Thymus (tissue), 11 donors: ENCODE measurements around the gene PCDHA5. TPM values are rescaled to one million over a fixed set of nuclear protein-coding genes. Genes with fewer than 3 reads are reported as not detected.
"Not testable (repeated sequence)": the region's sequence is repeated elsewhere in the genome, so short reads cannot be mapped to it uniquely, and the experiment has no call there.

ENCODE experiments used
- DNase-seq, 9 donors: peaks; one replicate each; pipeline ENCODE4 v3.0.0-alpha.2; 2013; ENCODE audit warnings: low spot score in 9 of 9, low read depth in 6 of 9, missing footprints in 1 of 9
- H3K27ac ChIP-seq, 2 donors: one replicate each; pipeline ENCODE4 v1.5.1; 2013; ENCODE audit warnings: control low read depth in 1 of 2, low read depth in 1 of 2, low read length in 1 of 2, mild to moderate bottlenecking in 1 of 2, moderate library complexity in 1 of 2
- H3K27me3 ChIP-seq, 2 donors: one replicate each; pipeline ENCODE4 v1.5.1; 2013; ENCODE audit warnings: low read length in 1 of 2; ENCODE audit not compliant: control insufficient read depth in 2 of 2, insufficient read depth in 1 of 2
- H3K36me3 ChIP-seq, 2 donors: one replicate each; pipeline ENCODE4 v1.5.1; 2013; ENCODE audit warnings: low read length in 1 of 2, mild to moderate bottlenecking in 1 of 2, moderate library complexity in 1 of 2; ENCODE audit not compliant: control insufficient read depth in 2 of 2, insufficient read depth in 2 of 2
- H3K4me1 ChIP-seq, 2 donors: one replicate each; pipeline ENCODE4 v1.5.1; 2013; ENCODE audit warnings: low read length in 2 of 2; ENCODE audit not compliant: control insufficient read depth in 2 of 2, insufficient read depth in 2 of 2
- H3K4me3 ChIP-seq, 2 donors: one replicate each; pipeline ENCODE4 v1.5.1; 2013; ENCODE audit warnings: low read length in 2 of 2, control low read depth in 1 of 2, mild to moderate bottlenecking in 1 of 2
- H3K9me3 ChIP-seq, 2 donors: one replicate each; pipeline ENCODE4 v1.5.1; 2013; ENCODE audit warnings: low read length in 1 of 2, mild to moderate bottlenecking in 1 of 2; ENCODE audit not compliant: control insufficient read depth in 2 of 2, insufficient read depth in 1 of 2
- WGBS: extraction: QIAGEN DNeasy Blood & Tissue Kit; methylation state at CpG from one replicate; pipeline ENCODE4 v1.1.7; 2013; 5-methylcytosine and 5-hydroxymethylcytosine counted together
- polyA plus RNA-seq: library from polyadenylated mRNA; stranded (reverse); fragments of 200-250 nt; gene quantifications from one replicate; pipeline ENCODE4 v1.2.3, GENCODE V29; 2013
- total RNA-seq: library from RNA; stranded (reverse); fragments of 120-200 nt; gene quantifications from one replicate; pipeline ENCODE4 v1.2.4, GENCODE V29; 2013
- donor health status: healthy.

Gene PCDHA5
- total and polyA plus RNA-seq, 2 donors = 0.02 TPM; not detected in 1

- Histone ChIP-seq H3K4me3 (no peak overlapping the region), H3K9me3 (peaks cover 0 to 22% of the 10 kb centered on the region in 2 donors), H3K4me1 (no peaks in the 10 kb centered on the region), H3K36me3 (no peaks in the 10 kb centered on the region), H3K27ac (no peak overlapping the region), H3K27me3 (no peaks in the 10 kb centered on the region)
- no peak for DNase-seq
- 76% methylated on average over 43 of the region's 43 CpGs for WGBS
Observed at GRCh38 chr5:140808889-140809291, 12.5 kb upstream of the PCDHA5 start.

GRCh38 chr5:140822281-140822629 lies 842 bp downstream of the PCDHA5 start:
- Histone ChIP-seq H3K4me1 (no peaks in the 10 kb centered on the region), H3K4me3 (no peak overlapping the region), H3K27ac (no peak overlapping the region), H3K9me3 (peaks cover 5 to 20% of the 10 kb centered on the region in 2 donors), H3K27me3 (peaks cover 0 to 3% of the 10 kb centered on the region in 2 donors), H3K36me3 (no peaks in the 10 kb centered on the region)
- peak in 1 of 9 donors; percentile 13 for DNase-seq
- 31% methylated on average over 6 of the region's 6 CpGs for WGBS

GRCh38 chr5:140822969-140823368 lies 1.6 kb downstream of the PCDHA5 start:
- not testable (repeated sequence) for H3K27ac ChIP-seq, H3K27me3 ChIP-seq, H3K4me1 ChIP-seq, DNase-seq, H3K4me3 ChIP-seq, H3K36me3 ChIP-seq
- 67% methylated on average over 48 of the region's 48 CpGs for WGBS
- peaks cover 5 to 20% of the 10 kb centered on the region in 2 donors for H3K9me3 ChIP-seq

GRCh38 chr5:140823475-140823874 lies 2.1 kb downstream of the PCDHA5 start:
- no peak for DNase-seq
- Histone ChIP-seq H3K4me1 (no peaks in the 10 kb centered on the region), H3K9me3 (peaks cover 5 to 20% of the 10 kb centered on the region in 2 donors), H3K27ac (no peak overlapping the region), H3K4me3 (no peak overlapping the region), H3K27me3 (peaks cover 0 to 8% of the 10 kb centered on the region in 2 donors), H3K36me3 (no peaks in the 10 kb centered on the region)
- WGBS = 64% methylated on average over 38 of the region's 38 CpGs

- no peaks in the 10 kb centered on the region for H3K36me3 ChIP-seq
- 25% methylated on average over 27 of the region's 27 CpGs for WGBS
- no peak for DNase-seq
- H3K4me3 ChIP-seq = no peak within 1 kb of the TSS
- H3K27ac ChIP-seq = no peak within 1 kb of the TSS
- no peaks in the 10 kb centered on the region for H3K4me1 ChIP-seq
- H3K9me3 ChIP-seq = peaks cover 9 to 18% of the 10 kb centered on the region in 2 donors
- H3K27me3 ChIP-seq = peaks cover 0 to 7% of the 10 kb centered on the region in 2 donors
Observed at GRCh38 chr5:140827704-140828361, 6.4 kb downstream of the PCDHA5 start, which contains the start of gene PCDHA6. TSS of gene PCDHA6 (plus strand) at chr5:140827960. CDS start at chr5:140828092, 132 bp downstream.

- no peak overlapping the region for H3K4me3 ChIP-seq
- DNase-seq = no peak
- WGBS = 26% methylated on average over 18 of the region's 18 CpGs
- H3K27ac ChIP-seq = no peak overlapping the region
- peaks cover 8 to 13% of the 10 kb centered on the region in 2 donors for H3K9me3 ChIP-seq
- no peaks in the 10 kb centered on the region for H3K36me3 ChIP-seq
- peaks cover 0 to 7% of the 10 kb centered on the region in 2 donors for H3K27me3 ChIP-seq
- H3K4me1 ChIP-seq = no peaks in the 10 kb centered on the region
Observed at GRCh38 chr5:140828362-140828737, 6.9 kb downstream of the PCDHA5 start.

- DNase-seq, H3K27me3 ChIP-seq, H3K4me3 ChIP-seq, H3K27ac ChIP-seq, H3K36me3 ChIP-seq, H3K4me1 ChIP-seq: not testable (repeated sequence)
- 58% methylated on average over 106 of the region's 106 CpGs for WGBS
- H3K9me3 ChIP-seq = peaks cover 4 to 12% of the 10 kb centered on the region in 2 donors
Observed at GRCh38 chr5:140829511-140830501, 8.4 kb downstream of the PCDHA5 start.

- Histone ChIP-seq H3K27me3 (peaks cover 0 to 8% of the 10 kb centered on the region in 2 donors), H3K4me3 (no peak within 1 kb of the TSS), H3K27ac (no peak within 1 kb of the TSS), H3K4me1 (no peaks in the 10 kb centered on the region), H3K9me3 (peaks cover 9 to 24% of the 10 kb centered on the region in 2 donors), H3K36me3 (no peaks in the 10 kb centered on the region)
- 17% methylated on average over 8 of the region's 8 CpGs for WGBS
- no peak for DNase-seq
Observed at GRCh38 chr5:140833993-140834392, 12.6 kb downstream of the PCDHA5 start, which contains the start of gene PCDHA7. TSS of gene PCDHA7 (plus strand) at chr5:140834269. CDS start at chr5:140834384, 115 bp downstream.
